Kidney epithelial cell (primary cell): ENCODE results near the gene MOB3C. TPM values are rescaled to one million over a fixed set of nuclear protein-coding genes. Genes with fewer than 3 reads are reported as not detected.

ENCODE experiments used
- DNase-seq: peaks from one replicate; pipeline ENCODE4 v3.0.0-alpha.2; 2010; ENCODE audit warnings: low read depth
- H3K27me3 ChIP-seq: 2 replicates; pipeline ENCODE4 v1.6.0; 2011; ENCODE audit warnings: low read length; ENCODE audit not compliant: control insufficient read depth, insufficient read depth
- H3K36me3 ChIP-seq: 2 replicates; pipeline ENCODE4 v1.5.1; 2011; ENCODE audit warnings: low read length; ENCODE audit not compliant: control insufficient read depth, insufficient read depth
- H3K4me3 ChIP-seq: 2 replicates; pipeline ENCODE4 v1.5.1; 2011; ENCODE audit warnings: low read depth, mild to moderate bottlenecking, control low read depth, low read length
- total RNA-seq: library from RNA; depleted of rRNA; stranded (reverse); fragments of >200 nt; gene quantifications from 2 replicates; pipeline ENCODE4 v1.2.3, GENCODE V29; 2015
- TF ChIP-seq, protein P1 (sequence below): IDR thresholded peaks from 2 replicates; pipeline ENCODE4 v1.5.1; 2011; ENCODE audit warnings: mild to moderate bottlenecking, moderate library complexity, low read length, control low read depth, inconsistent platforms; ENCODE audit not compliant: insufficient read depth, poor library complexity, severe bottlenecking

Gene MOB3C
- total RNA-seq, 1 donor from 2014 or later, result 9.0 TPM

DNA sequence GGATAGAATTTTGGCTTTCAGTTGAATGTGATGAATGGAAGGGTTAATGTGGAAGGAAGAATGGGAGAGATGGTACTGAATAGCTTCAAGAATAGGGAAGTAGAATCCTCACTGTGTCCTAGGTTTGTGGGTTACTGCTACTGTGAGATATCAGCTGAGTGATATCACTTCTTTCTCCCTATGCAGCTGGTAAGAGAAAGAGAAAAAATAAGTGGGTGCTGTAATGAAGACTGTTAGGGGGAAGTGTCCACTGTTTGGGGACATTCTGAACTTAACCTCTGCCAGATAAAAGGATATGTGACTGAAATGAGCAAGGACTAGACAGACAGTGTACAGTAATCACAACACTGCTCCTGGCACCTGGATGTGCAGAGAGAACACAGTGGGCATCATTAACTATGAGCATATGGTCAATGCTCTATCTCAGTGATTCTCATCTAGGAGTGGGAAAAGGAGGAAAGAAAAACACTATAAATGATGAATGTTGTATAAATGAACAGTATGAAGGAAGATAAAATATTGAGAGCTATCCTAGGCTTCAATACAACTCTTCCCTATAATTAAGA lies 25.6 kb upstream of the MOB3C start:
- Histone ChIP-seq H3K27me3 (no peaks in the 10 kb centered on the region), H3K36me3 (no peaks in the 10 kb centered on the region), H3K4me3 (no peak overlapping the region)
- no peak for DNase-seq
- TF ChIP-seq, protein P1, sequence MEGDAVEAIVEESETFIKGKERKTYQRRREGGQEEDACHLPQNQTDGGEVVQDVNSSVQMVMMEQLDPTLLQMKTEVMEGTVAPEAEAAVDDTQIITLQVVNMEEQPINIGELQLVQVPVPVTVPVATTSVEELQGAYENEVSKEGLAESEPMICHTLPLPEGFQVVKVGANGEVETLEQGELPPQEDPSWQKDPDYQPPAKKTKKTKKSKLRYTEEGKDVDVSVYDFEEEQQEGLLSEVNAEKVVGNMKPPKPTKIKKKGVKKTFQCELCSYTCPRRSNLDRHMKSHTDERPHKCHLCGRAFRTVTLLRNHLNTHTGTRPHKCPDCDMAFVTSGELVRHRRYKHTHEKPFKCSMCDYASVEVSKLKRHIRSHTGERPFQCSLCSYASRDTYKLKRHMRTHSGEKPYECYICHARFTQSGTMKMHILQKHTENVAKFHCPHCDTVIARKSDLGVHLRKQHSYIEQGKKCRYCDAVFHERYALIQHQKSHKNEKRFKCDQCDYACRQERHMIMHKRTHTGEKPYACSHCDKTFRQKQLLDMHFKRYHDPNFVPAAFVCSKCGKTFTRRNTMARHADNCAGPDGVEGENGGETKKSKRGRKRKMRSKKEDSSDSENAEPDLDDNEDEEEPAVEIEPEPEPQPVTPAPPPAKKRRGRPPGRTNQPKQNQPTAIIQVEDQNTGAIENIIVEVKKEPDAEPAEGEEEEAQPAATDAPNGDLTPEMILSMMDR, result no peak

DNA sequence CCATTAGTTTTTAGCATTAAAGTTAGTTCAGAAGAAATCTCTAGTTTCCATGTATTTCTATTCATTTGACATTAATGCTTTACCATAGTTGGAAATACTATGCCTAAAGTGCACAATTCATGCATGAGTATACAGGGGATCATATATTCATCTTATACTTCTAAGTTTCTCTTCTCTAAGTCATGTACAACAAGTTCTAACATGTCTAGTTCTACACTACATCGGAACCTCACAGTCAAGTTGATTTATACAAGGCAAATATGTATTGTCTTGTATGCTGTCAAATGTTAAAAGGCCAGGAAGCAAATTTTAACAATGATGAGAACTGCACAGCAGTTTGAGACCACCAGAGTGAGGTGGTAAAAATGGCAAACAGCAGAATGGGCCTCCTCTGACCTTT lies 22.9 kb upstream of the MOB3C start:
- no peaks in the 10 kb centered on the region for H3K27me3 ChIP-seq
- TF ChIP-seq, protein P1, result no peak
- H3K4me3 ChIP-seq, result no peak overlapping the region
- no peak for DNase-seq
- no peaks in the 10 kb centered on the region for H3K36me3 ChIP-seq

DNA sequence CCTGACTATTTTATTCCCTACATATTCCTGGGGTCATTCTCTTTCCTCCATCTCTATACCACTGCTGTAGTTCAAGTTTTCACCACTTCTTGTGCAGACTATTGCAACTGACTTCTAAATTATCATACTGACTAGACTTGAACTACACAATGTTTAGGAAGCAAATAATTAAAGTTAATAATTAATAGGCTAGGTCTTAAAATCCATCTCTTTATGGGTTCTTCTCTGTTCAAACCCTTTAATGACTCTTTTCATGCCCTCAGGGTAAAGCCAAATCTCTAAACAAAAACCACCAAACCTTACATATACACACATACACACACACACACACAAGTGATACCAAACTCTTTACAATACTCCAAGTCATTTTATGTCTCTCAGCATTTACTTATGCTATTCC lies 22.3 kb upstream of the MOB3C start:
- Histone ChIP-seq H3K4me3 (no peak overlapping the region), H3K27me3 (no peaks in the 10 kb centered on the region), H3K36me3 (no peaks in the 10 kb centered on the region)
- no peak for DNase-seq
- TF ChIP-seq, protein P1, result no peak

DNA sequence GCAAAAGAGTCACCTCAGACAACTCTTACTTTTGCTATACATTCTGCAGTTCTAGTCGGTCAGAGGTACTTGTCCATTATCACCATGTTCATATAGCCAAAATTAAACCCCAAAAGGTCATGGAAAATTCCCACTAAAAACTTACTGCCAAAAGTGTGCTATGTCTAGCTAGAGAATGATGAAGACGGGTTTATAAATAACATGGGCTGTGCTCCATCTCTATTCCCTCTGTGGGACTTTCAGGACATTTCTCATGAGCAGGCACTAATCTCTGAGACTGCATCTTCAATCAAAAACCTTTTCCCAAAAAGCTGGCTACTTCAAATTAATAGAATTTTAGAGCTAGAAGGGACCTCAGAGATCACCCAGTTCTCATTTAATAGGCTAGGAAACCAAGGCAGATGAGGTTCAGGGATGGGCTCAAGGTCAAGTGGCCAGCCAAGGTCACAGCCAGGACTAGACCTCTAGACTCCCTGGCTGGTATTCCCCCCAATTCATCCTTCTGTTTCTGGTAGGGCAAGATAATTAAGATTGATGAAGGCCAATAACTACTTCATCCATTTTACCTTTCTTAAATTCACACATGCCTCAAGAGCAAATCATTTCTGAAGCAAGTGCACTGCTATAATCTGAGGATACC lies 21.0 kb upstream of the MOB3C start:
- no peaks in the 10 kb centered on the region for H3K27me3 ChIP-seq
- TF ChIP-seq, protein P1, result no peak
- H3K4me3 ChIP-seq, result no peak overlapping the region
- no peaks in the 10 kb centered on the region for H3K36me3 ChIP-seq
- no peak for DNase-seq

DNA sequence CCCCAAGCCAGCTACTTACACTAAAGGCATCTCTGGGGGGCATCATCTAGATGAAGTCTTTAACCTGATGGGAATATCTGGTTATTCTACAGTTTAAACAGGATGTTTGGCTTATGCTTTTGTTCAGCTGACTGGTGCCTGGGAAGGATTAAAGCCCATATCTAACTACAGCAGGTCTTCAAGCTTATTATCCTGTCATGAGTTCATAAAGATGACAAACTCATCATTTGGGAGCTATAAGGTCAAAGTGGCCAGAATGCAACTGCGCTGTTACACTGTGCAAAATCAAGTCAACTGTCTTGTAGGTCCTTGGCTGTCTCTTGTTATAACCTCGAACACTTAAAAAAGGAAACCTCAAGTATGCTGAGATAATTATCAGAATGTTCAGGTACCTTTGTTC lies 18.6 kb upstream of the MOB3C start:
- Histone ChIP-seq H3K4me3 (no peak overlapping the region), H3K36me3 (no peaks in the 10 kb centered on the region), H3K27me3 (no peaks in the 10 kb centered on the region)
- DNase-seq, result no peak
- TF ChIP-seq, protein P1, result no peak

DNA sequence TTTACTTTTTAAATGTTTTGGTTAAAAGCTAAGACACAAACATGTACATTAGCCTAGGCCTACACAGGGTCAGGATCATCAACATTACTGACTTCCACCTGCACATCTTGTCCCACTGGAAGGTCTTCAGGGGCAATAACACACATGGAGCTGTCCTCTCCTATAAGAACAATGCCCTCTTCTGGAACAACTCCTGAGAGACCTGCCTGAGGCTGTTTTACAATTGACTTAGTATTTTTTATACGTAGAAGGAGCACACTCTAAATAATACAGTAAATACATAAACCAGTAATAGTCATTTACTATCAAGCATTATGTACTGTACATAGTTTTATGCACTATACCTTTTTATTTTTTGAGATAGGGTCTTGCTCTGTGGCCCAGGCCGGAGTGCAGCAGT lies 14.1 kb upstream of the MOB3C start:
- no peak for DNase-seq
- Histone ChIP-seq H3K36me3 (no peaks in the 10 kb centered on the region), H3K27me3 (no peaks in the 10 kb centered on the region), H3K4me3 (no peak overlapping the region)
- TF ChIP-seq, protein P1, result no peak
